ENCODE measurements around the gene KCNT1. TPM values are rescaled to one million over a fixed set of nuclear protein-coding genes. Genes with fewer than 3 reads are reported as not detected.
A peak's percentile ranks its signal among the peaks of the same experiment; 100 is the strongest.

KCNT1 gene
- total and polyA plus RNA-seq, 5 experiments from 2014 or later = not detected

- ATAC-seq (peak; percentile 78 to 91), DNase-seq (peak in 4 of 10 donors; percentile 6 to 33 (median 18))
- peak overlapping the region in 7 of 10 donors; percentile 19 to 87 (median 72) for H3K27ac Mint-ChIP-seq
- no peaks in the 10 kb centered on the region for H3K9me3 Mint-ChIP-seq
- no peak overlapping the region for H3K4me3 Mint-ChIP-seq
- H3K4me1 Mint-ChIP-seq = peaks cover 0 to 9% (median 3%) of the 10 kb centered on the region in 4 donors
- POLR2A ChIA-PET = no interaction called here
- H3K27me3 Mint-ChIP-seq = no peaks in the 10 kb centered on the region
- H3K36me3 Mint-ChIP-seq = peaks cover 0 to 91% (median 31%) of the 10 kb centered on the region in 3 donors
Measured at GRCh38 chr9:135815830-135816650, 114.1 kb downstream of the KCNT1 start.

- ATAC-seq = no peak
- H3K4me1 Mint-ChIP-seq = peaks cover 0 to 9% (median 3%) of the 10 kb centered on the region in 4 donors
- peak overlapping the region in 8 of 10 donors; percentile 19 to 87 (median 50) for H3K27ac Mint-ChIP-seq
Measured at GRCh38 chr9:135816651-135816970, 114.6 kb downstream of the KCNT1 start.

GRCh38 chr9:135817951-135818717 is 116.1 kb downstream of the KCNT1 start:
- POLR2A ChIA-PET = interaction anchor here (1.0 kb wide), 1 partner anchor 10 kb away, joined by 3 read pairs; no protein-coding TSS in a partner anchor
- no peaks in the 10 kb centered on the region for H3K9me3 Mint-ChIP-seq
- H3K36me3 Mint-ChIP-seq = peaks cover 0 to 87% (median 32%) of the 10 kb centered on the region in 3 donors
- no peaks in the 10 kb centered on the region for H3K27me3 Mint-ChIP-seq
- no peak overlapping the region for H3K27ac Mint-ChIP-seq
- H3K4me3 Mint-ChIP-seq = no peak overlapping the region
- DNase-seq (no peak), ATAC-seq (no peak)
- peaks cover 0 to 9% (median 3%) of the 10 kb centered on the region in 4 donors for H3K4me1 Mint-ChIP-seq

More at GRCh38 chr9:135816651-135816970, 114.6 kb downstream of the KCNT1 start:
- Mint-ChIP-seq H3K9me3 (no peaks in the 10 kb centered on the region), H3K4me3 (no peak overlapping the region), H3K27me3 (no peaks in the 10 kb centered on the region), H3K36me3 (peaks cover 0 to 91% (median 25%) of the 10 kb centered on the region in 3 donors)
- POLR2A ChIA-PET = no interaction called here
- no peak for DNase-seq

GRCh38 chr9:135818718-135819475 is 116.9 kb downstream of the KCNT1 start:
- DNase-seq = no peak
- no peaks in the 10 kb centered on the region for H3K27me3 Mint-ChIP-seq
- no peak for ATAC-seq
- H3K4me3 Mint-ChIP-seq = no peak overlapping the region
- POLR2A ChIA-PET = interaction anchor here (1.0 kb wide), 1 partner anchor 9 kb away, joined by 3 read pairs; no protein-coding TSS in a partner anchor
- no peak overlapping the region for H3K27ac Mint-ChIP-seq
- peaks cover 0 to 9% (median 3%) of the 10 kb centered on the region in 4 donors for H3K4me1 Mint-ChIP-seq
- no peaks in the 10 kb centered on the region for H3K9me3 Mint-ChIP-seq
- peaks cover 0 to 92% (median 34%) of the 10 kb centered on the region in 3 donors for H3K36me3 Mint-ChIP-seq

GRCh38 chr9:135819905-135820304 is 117.9 kb downstream of the KCNT1 start:
- Mint-ChIP-seq H3K4me1 (peaks cover 2 to 9% (median 3%) of the 10 kb centered on the region in 4 donors), H3K9me3 (no peaks in the 10 kb centered on the region), H3K27ac (no peak overlapping the region), H3K4me3 (no peak overlapping the region), H3K27me3 (no peaks in the 10 kb centered on the region), H3K36me3 (peaks cover 0 to 92% (median 27%) of the 10 kb centered on the region in 3 donors)
- POLR2A ChIA-PET = no interaction called here
- DNase-seq (no peak), ATAC-seq (no peak)

- POLR2A ChIA-PET = no interaction called here
- DNase-seq = no peak
- H3K9me3 Mint-ChIP-seq = no peaks in the 10 kb centered on the region
- H3K4me3 Mint-ChIP-seq = no peak overlapping the region
- H3K4me1 Mint-ChIP-seq = peaks cover 2 to 9% (median 7%) of the 10 kb centered on the region in 4 donors
- H3K27me3 Mint-ChIP-seq = no peaks in the 10 kb centered on the region
- no peak overlapping the region for H3K27ac Mint-ChIP-seq
- H3K36me3 Mint-ChIP-seq = peaks cover 0 to 92% (median 27%) of the 10 kb centered on the region in 3 donors
- ATAC-seq = no peak
Measured at GRCh38 chr9:135820661-135821060, 118.7 kb downstream of the KCNT1 start.

- DNase-seq (no peak), ATAC-seq (no peak)
- Mint-ChIP-seq H3K4me3 (no peak overlapping the region), H3K27me3 (no peaks in the 10 kb centered on the region), H3K27ac (peak overlapping the region in 1 of 10 donors; percentile 25), H3K36me3 (peaks cover 0 to 87% (median 27%) of the 10 kb centered on the region in 3 donors), H3K9me3 (no peaks in the 10 kb centered on the region), H3K4me1 (peaks cover under 1 to 10% (median 4%) of the 10 kb centered on the region in 4 donors)
- POLR2A ChIA-PET = no interaction called here
Measured at GRCh38 chr9:135821116-135821515, 119.1 kb downstream of the KCNT1 start.

- Mint-ChIP-seq H3K27ac (peak overlapping the region in 2 of 10 donors; percentile 25 to 83), H3K4me1 (peaks cover 0 to 10% (median 2%) of the 10 kb centered on the region in 4 donors), H3K9me3 (no peaks in the 10 kb centered on the region), H3K36me3 (peaks cover 0 to 85% (median 22%) of the 10 kb centered on the region in 3 donors), H3K27me3 (no peaks in the 10 kb centered on the region), H3K4me3 (no peak overlapping the region)
- POLR2A ChIA-PET = no interaction called here
- no peak for DNase-seq
- no peak for ATAC-seq
Measured at GRCh38 chr9:135821733-135822373, 119.9 kb downstream of the KCNT1 start.

- ATAC-seq (no peak), DNase-seq (no peak)
- H3K36me3 Mint-ChIP-seq = peaks cover 0 to 84% (median 22%) of the 10 kb centered on the region in 3 donors
- peaks cover 0 to 10% (median 2%) of the 10 kb centered on the region in 4 donors for H3K4me1 Mint-ChIP-seq
- no peak overlapping the region for H3K4me3 Mint-ChIP-seq
- POLR2A ChIA-PET = no interaction called here
- no peaks in the 10 kb centered on the region for H3K9me3 Mint-ChIP-seq
- peak overlapping the region in 1 of 10 donors; percentile 83 for H3K27ac Mint-ChIP-seq
- no peaks in the 10 kb centered on the region for H3K27me3 Mint-ChIP-seq
Measured at GRCh38 chr9:135822374-135822755, 120.4 kb downstream of the KCNT1 start.

GRCh38 chr9:135823036-135823435 is 121.1 kb downstream of the KCNT1 start:
- POLR2A ChIA-PET = no interaction called here
- Mint-ChIP-seq H3K27ac (no peak overlapping the region), H3K36me3 (peaks cover under 1 to 85% (median 24%) of the 10 kb centered on the region in 3 donors)

GRCh38 chr9:135825435-135826187 is 123.6 kb downstream of the KCNT1 start:
- Mint-ChIP-seq H3K27ac (peak overlapping the region in 1 of 10 donors; percentile 86), H3K36me3 (peaks cover 8 to 82% (median 41%) of the 10 kb centered on the region in 3 donors), H3K9me3 (peaks cover 0 to 16% (median 10%) of the 10 kb centered on the region in 9 donors), H3K27me3 (no peaks in the 10 kb centered on the region), H3K4me3 (no peak overlapping the region), H3K4me1 (peaks cover 0 to 10% (median 3%) of the 10 kb centered on the region in 4 donors)
- DNase-seq (no peak), ATAC-seq (no peak)
- POLR2A ChIA-PET = no interaction called here

More at GRCh38 chr9:135823036-135823435, 121.1 kb downstream of the KCNT1 start:
- DNase-seq (no peak), ATAC-seq (no peak)
- Mint-ChIP-seq H3K4me1 (peaks cover 0 to 10% (median 2%) of the 10 kb centered on the region in 4 donors), H3K4me3 (no peak overlapping the region), H3K9me3 (peaks cover 0 to 2% (median 0%) of the 10 kb centered on the region in 9 donors), H3K27me3 (no peaks in the 10 kb centered on the region)

Measured in naive thymus-derived CD8-positive, alpha-beta T cell (primary cell).